Osteocyte (in vitro differentiated cells): ENCODE results near the gene TPPP. TPM values are rescaled to one million over a fixed set of nuclear protein-coding genes. Genes with fewer than 3 reads are reported as not detected.

Experiments used
- DNase-seq: peaks from one replicate; pipeline ENCODE4 v3.0.0; 2021; ENCODE audit warnings: mixed read lengths; ENCODE audit not compliant: unreplicated experiment; ENCODE audit errors: extremely low spot score
- H3K27ac Mint-ChIP-seq: one replicate; pipeline ENCODE4 v1.8.0; 2021; ENCODE audit warnings: mild to moderate bottlenecking, mixed read lengths; ENCODE audit not compliant: unreplicated experiment
- H3K27me3 Mint-ChIP-seq: one replicate; pipeline ENCODE4 v1.8.0; 2021; ENCODE audit warnings: mixed read lengths; ENCODE audit not compliant: unreplicated experiment
- H3K36me3 Mint-ChIP-seq: one replicate; pipeline ENCODE4 v1.8.0; 2021; ENCODE audit warnings: mixed read lengths; ENCODE audit not compliant: unreplicated experiment
- H3K4me1 Mint-ChIP-seq: one replicate; pipeline ENCODE4 v1.8.0; 2021; ENCODE audit warnings: mixed read lengths; ENCODE audit not compliant: unreplicated experiment
- H3K4me3 Mint-ChIP-seq: one replicate; pipeline ENCODE4 v1.8.0; 2021; ENCODE audit warnings: mild to moderate bottlenecking, moderate library complexity, mixed read lengths; ENCODE audit not compliant: unreplicated experiment
- H3K9me3 Mint-ChIP-seq: one replicate; pipeline ENCODE4 v1.8.0; 2021; ENCODE audit warnings: mixed read lengths; ENCODE audit not compliant: unreplicated experiment
- total RNA-seq: library from RNA; stranded (reverse); gene quantifications from 2 replicates; pipeline ENCODE4 v1.2.1, GENCODE V29; 2021
- TF ChIP-seq, protein P1 (sequence below): fragments of 200-600 bp; sonication (generic); IDR thresholded peaks from 2 replicates; pipeline ENCODE4 v1.5.0; 2021; ENCODE audit warnings: antibody characterized with exemption, mild to moderate bottlenecking, moderate library complexity

TPPP gene
- total RNA-seq, 1 donor from 2014 or later: 0.16 TPM

- TF ChIP-seq, protein P1, sequence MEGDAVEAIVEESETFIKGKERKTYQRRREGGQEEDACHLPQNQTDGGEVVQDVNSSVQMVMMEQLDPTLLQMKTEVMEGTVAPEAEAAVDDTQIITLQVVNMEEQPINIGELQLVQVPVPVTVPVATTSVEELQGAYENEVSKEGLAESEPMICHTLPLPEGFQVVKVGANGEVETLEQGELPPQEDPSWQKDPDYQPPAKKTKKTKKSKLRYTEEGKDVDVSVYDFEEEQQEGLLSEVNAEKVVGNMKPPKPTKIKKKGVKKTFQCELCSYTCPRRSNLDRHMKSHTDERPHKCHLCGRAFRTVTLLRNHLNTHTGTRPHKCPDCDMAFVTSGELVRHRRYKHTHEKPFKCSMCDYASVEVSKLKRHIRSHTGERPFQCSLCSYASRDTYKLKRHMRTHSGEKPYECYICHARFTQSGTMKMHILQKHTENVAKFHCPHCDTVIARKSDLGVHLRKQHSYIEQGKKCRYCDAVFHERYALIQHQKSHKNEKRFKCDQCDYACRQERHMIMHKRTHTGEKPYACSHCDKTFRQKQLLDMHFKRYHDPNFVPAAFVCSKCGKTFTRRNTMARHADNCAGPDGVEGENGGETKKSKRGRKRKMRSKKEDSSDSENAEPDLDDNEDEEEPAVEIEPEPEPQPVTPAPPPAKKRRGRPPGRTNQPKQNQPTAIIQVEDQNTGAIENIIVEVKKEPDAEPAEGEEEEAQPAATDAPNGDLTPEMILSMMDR: no peak
- Mint-ChIP-seq H3K9me3 (no peaks in the 10 kb centered on the region), H3K27ac (no peak overlapping the region), H3K27me3 (no peaks in the 10 kb centered on the region), H3K4me3 (no peak overlapping the region), H3K36me3 (peaks cover 9% of the 10 kb centered on the region), H3K4me1 (no peaks in the 10 kb centered on the region)
- no peak for DNase-seq
Measured at GRCh38 chr5:665541-665955, 27.6 kb downstream of the TPPP start.

GRCh38 chr5:664994-665360 is 28.2 kb downstream of the TPPP start:
- no peak overlapping the region for H3K27ac Mint-ChIP-seq
- H3K9me3 Mint-ChIP-seq: no peaks in the 10 kb centered on the region
- H3K4me1 Mint-ChIP-seq: no peaks in the 10 kb centered on the region
- no peak overlapping the region for H3K4me3 Mint-ChIP-seq
- H3K27me3 Mint-ChIP-seq: no peaks in the 10 kb centered on the region
- H3K36me3 Mint-ChIP-seq: peaks cover 14% of the 10 kb centered on the region
- no peak for DNase-seq
- TF ChIP-seq, protein P1: no peak

GRCh38 chr5:664343-664993 is 28.7 kb downstream of the TPPP start:
- no peak for DNase-seq
- H3K27ac Mint-ChIP-seq: no peak overlapping the region
- H3K36me3 Mint-ChIP-seq: peaks cover 18% of the 10 kb centered on the region

GRCh38 chr5:663436-664342 is 29.5 kb downstream of the TPPP start:
- Mint-ChIP-seq H3K4me3 (no peak overlapping the region), H3K27ac (no peak overlapping the region), H3K36me3 (peaks cover 23% of the 10 kb centered on the region), H3K27me3 (no peaks in the 10 kb centered on the region), H3K9me3 (no peaks in the 10 kb centered on the region), H3K4me1 (no peaks in the 10 kb centered on the region)
- DNase-seq: no peak
- TF ChIP-seq, protein P1: no peak

More at GRCh38 chr5:664343-664993, 28.7 kb downstream of the TPPP start:
- H3K9me3 Mint-ChIP-seq: no peaks in the 10 kb centered on the region
- TF ChIP-seq, protein P1: no peak
- H3K4me1 Mint-ChIP-seq: no peaks in the 10 kb centered on the region
- H3K27me3 Mint-ChIP-seq: no peaks in the 10 kb centered on the region
- no peak overlapping the region for H3K4me3 Mint-ChIP-seq
